ENCODE data around the gene ITSN1. TPM values are rescaled to one million over a fixed set of nuclear protein-coding genes. Genes with fewer than 3 reads are reported as not detected.

The ITSN1 gene
- total and polyA plus RNA-seq, 2 of the 13 experiments (the other 11 are each of a cell fraction or from before 2014, with no cell fraction given): 26.1 to 33.8 TPM

DNA sequence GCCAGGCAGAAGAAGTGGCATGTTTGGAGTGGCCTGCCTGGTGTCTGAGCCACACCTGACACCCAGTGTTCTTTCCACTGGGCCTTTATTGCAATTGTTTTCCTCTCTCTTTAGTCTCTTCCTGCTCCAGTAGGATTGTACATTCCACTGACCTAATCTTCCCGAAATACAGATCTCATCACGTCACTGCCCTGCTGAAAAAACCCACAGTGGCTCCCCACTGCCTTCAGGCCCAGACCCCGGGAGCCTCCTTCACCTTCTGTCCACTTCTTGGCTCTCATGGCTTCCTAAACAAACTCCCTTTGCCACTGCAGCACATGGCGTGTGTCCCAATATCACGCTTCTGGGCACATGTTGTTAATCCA, 298.6 kb downstream of the ITSN1 start:
- Histone ChIP-seq H3K79me2 (ENCODE audit: insufficient read depth, low read length) (no peaks in the 10 kb centered on the region), H3K27me3 (ENCODE audit: control insufficient read depth in 1 of 2, insufficient read depth in 2 of 2, low read length in 2 of 2) (no peaks in the 10 kb centered on the region), H3K4me2 (ENCODE audit: low read depth, low read length) (0 out of 2 replicates have a peak overlapping the region, but pooled peaks have one; percentile 3), H4K20me1 (ENCODE audit: insufficient read depth, low read length) (no peaks in the 10 kb centered on the region), H3K4me1 (ENCODE audit: insufficient read depth, low read length) (peaks cover 8% of the 10 kb centered on the region; the same call in 1 of the 2 replicates), H3K9me3 (ENCODE audit: low read length) (no peaks in the 10 kb centered on the region), H3K9ac (ENCODE audit: insufficient read depth, low read depth, low read length) (no peak overlapping the region), H3K4me3 (replicated peaks in 1 of 3; ENCODE audit: insufficient read depth in 1 of 3, low read depth in 2 of 3, low read length in 3 of 3) (no peak overlapping the region), H3K27ac (ENCODE audit: extremely low read length, insufficient read depth, low read length) (no peak overlapping the region), H2AFZ (ENCODE audit: low read length) (no peak overlapping the region), H3K36me3 (replicated peaks in 1 of 2; ENCODE audit: control insufficient read depth in 1 of 2, insufficient read depth in 2 of 2, low read length in 2 of 2) (no peaks in the 10 kb centered on the region)
- FAIRE-seq (no peak), DNase-seq (ENCODE audit: low spot score) (no peak), ATAC-seq (no peak)
- intact Hi-C loops (cut with micrococcal nuclease; ENCODE audit: unreplicated experiment) (no loop called here), in situ Hi-C loops (cut with HindIII; ENCODE audit: extremely low pct_ligation_motif_present, low pct_unique_long_range_greater_than_20kb) (no loop called here)
- WGBS (ENCODE audit: low lambda C conversion rate): 22% methylated on average over 5 of the region's 5 CpGs
- TF ChIP-seq, protein P1, sequence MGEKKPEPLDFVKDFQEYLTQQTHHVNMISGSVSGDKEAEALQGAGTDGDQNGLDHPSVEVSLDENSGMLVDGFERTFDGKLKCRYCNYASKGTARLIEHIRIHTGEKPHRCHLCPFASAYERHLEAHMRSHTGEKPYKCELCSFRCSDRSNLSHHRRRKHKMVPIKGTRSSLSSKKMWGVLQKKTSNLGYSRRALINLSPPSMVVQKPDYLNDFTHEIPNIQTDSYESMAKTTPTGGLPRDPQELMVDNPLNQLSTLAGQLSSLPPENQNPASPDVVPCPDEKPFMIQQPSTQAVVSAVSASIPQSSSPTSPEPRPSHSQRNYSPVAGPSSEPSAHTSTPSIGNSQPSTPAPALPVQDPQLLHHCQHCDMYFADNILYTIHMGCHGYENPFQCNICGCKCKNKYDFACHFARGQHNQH (CRISPR knock-in tag; IDR thresholded peaks at IDR 0.05): no peak
- TF ChIP-seq ZBTB34 (CRISPR knock-in tag; IDR thresholded peaks at IDR 0.05): no peak
- TF ChIP-seq ZNF672 (CRISPR knock-in tag; IDR thresholded peaks at IDR 0.05): no peak
- ChIA-PET CTCF (ENCODE audit: low intra/inter-chr PET ratio, low total read pairs) (no interaction called here), POLR2A (no interaction called here)
- no TSS peak for BruUV-seq (replicated peaks)

DNA sequence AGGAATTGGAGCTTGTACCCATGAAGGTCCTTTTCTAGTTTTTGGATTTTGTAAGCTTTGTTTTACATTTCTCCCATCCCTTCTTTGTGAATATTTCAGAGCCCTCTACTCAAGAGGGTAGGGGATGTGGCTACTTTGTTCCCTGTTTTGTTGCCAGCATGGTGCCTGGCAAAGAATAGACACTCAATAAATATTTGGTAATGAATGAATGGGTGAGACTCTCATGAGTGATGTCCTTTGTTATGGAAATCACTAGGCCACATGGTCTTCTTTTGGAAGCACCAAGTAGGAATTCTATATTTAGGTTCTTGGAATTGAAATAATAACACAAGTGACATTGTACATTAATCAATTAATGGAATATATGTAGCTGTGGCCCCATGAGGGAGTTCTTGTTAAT, 300.1 kb downstream of the ITSN1 start:
- Histone ChIP-seq H3K36me3 (replicated peaks in 1 of 2; ENCODE audit: control insufficient read depth in 1 of 2, insufficient read depth in 2 of 2, low read length in 2 of 2) (no peaks in the 10 kb centered on the region), H3K79me2 (ENCODE audit: insufficient read depth, low read length) (no peaks in the 10 kb centered on the region), H4K20me1 (ENCODE audit: insufficient read depth, low read length) (no peaks in the 10 kb centered on the region), H3K4me3 (replicated peaks in 1 of 3; ENCODE audit: insufficient read depth in 1 of 3, low read depth in 2 of 3, low read length in 3 of 3) (no peak overlapping the region), H3K27ac (ENCODE audit: extremely low read length, insufficient read depth, low read length) (no peak overlapping the region), H3K9ac (ENCODE audit: insufficient read depth, low read depth, low read length) (no peak overlapping the region), H3K4me2 (ENCODE audit: low read depth, low read length) (no peak overlapping the region), H2AFZ (ENCODE audit: low read length) (no peak overlapping the region), H3K27me3 (ENCODE audit: control insufficient read depth in 1 of 2, insufficient read depth in 2 of 2, low read length in 2 of 2) (no peaks in the 10 kb centered on the region), H3K4me1 (ENCODE audit: insufficient read depth, low read length) (peaks cover 17% of the 10 kb centered on the region), H3K9me3 (ENCODE audit: low read length) (no peaks in the 10 kb centered on the region)
- POLR2A ChIA-PET: no interaction called here
- no TSS peak for BruUV-seq (replicated peaks)
- TF ChIP-seq, protein P2, sequence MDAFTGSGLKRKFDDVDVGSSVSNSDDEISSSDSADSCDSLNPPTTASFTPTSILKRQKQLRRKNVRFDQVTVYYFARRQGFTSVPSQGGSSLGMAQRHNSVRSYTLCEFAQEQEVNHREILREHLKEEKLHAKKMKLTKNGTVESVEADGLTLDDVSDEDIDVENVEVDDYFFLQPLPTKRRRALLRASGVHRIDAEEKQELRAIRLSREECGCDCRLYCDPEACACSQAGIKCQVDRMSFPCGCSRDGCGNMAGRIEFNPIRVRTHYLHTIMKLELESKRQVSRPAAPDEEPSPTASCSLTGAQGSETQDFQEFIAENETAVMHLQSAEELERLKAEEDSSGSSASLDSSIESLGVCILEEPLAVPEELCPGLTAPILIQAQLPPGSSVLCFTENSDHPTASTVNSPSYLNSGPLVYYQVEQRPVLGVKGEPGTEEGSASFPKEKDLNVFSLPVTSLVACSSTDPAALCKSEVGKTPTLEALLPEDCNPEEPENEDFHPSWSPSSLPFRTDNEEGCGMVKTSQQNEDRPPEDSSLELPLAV (CRISPR knock-in tag; conservative IDR thresholded peaks at IDR 0.05; ENCODE audit: low read depth): no peak
- TF ChIP-seq BRD4 (CRISPR knock-in tag; IDR thresholded peaks at IDR 0.05) (no peak), NFKBIZ (CRISPR knock-in tag; IDR thresholded peaks at IDR 0.05) (no peak), DNMT1 (CRISPR knock-in tag; IDR thresholded peaks at IDR 0.05) (no peak), ZNF549 (CRISPR knock-in tag; IDR thresholded peaks at IDR 0.05) (no peak)
- DNase-seq (ENCODE audit: low spot score): no peak
- in situ Hi-C loops (cut with HindIII; ENCODE audit: extremely low pct_ligation_motif_present, low pct_unique_long_range_greater_than_20kb): no loop called here
- intact Hi-C loops (cut with micrococcal nuclease; ENCODE audit: unreplicated experiment): no loop called here
- no peak for ATAC-seq
- CTCF ChIA-PET (ENCODE audit: low intra/inter-chr PET ratio, low total read pairs): no interaction called here
- FAIRE-seq: no peak
